Neural progenitor cell (in vitro differentiated cells): ENCODE measurements around the gene DIO3. TPM values are rescaled to one million over a fixed set of nuclear protein-coding genes. Genes with fewer than 3 reads are reported as not detected.
"Not testable (repeated sequence)": the region's sequence is repeated elsewhere in the genome, so short reads cannot be mapped to it uniquely, and the experiment has no call there.

ENCODE experiments used
- DNase-seq: peaks from one replicate; pipeline ENCODE4 v3.0.0-alpha.2; 2016; ENCODE audit warnings: low spot score
- H2AFZ ChIP-seq: fragments of 200-600 bp; sonication (generic); replicated peaks from 2 replicates; pipeline ENCODE4 v1.6.1; 2016; ENCODE audit warnings: antibody characterized with exemption
- H3F3A ChIP-seq: fragments of 200-600 bp; sonication (generic); 2 replicates; pipeline ENCODE4 v1.6.1; 2016; ENCODE audit warnings: antibody characterized with exemption, low read depth
- H3K27ac ChIP-seq: fragments of 200-600 bp; sonication (generic); 2 replicates; pipeline ENCODE4 v1.5.1; 2016; ENCODE audit warnings: mild to moderate bottlenecking
- H3K27me3 ChIP-seq: fragments of 200-600 bp; sonication (generic); 2 replicates; pipeline ENCODE4 v1.6.1; 2016; ENCODE audit warnings: mild to moderate bottlenecking, moderate library complexity
- H3K36me3 ChIP-seq: fragments of 200-600 bp; sonication (generic); 2 replicates; pipeline ENCODE4 v1.5.1; 2016
- H3K4me1 ChIP-seq: fragments of 200-600 bp; sonication (generic); 2 replicates; pipeline ENCODE4 v1.6.1; 2016; ENCODE audit warnings: mixed run types
- H3K4me2 ChIP-seq: fragments of 200-600 bp; sonication (generic); 2 replicates; pipeline ENCODE4 v1.6.1; 2016
- H3K4me3 ChIP-seq: fragments of 200-600 bp; sonication (generic); 2 replicates; pipeline ENCODE4 v1.5.1; 2016
- H3K79me2 ChIP-seq: fragments of 200-600 bp; sonication (generic); 2 replicates; pipeline ENCODE4 v1.6.1; 2016; ENCODE audit warnings: low read depth
- H3K9ac ChIP-seq: fragments of 200-600 bp; sonication (generic); 2 replicates; pipeline ENCODE4 v1.6.1; 2016
- H3K9me3 ChIP-seq: fragments of 200-600 bp; sonication (generic); 2 replicates; pipeline ENCODE4 v1.5.1; 2016; ENCODE audit warnings: low read depth
- H4K20me1 ChIP-seq: fragments of 200-600 bp; sonication (generic); 2 replicates; pipeline ENCODE4 v1.6.1; 2016; ENCODE audit warnings: low read depth
- H3K27ac Mint-ChIP-seq: 3 replicates; pipeline ENCODE4 v1.8.0; 2021; ENCODE audit warnings: mixed read lengths
- H3K27me3 Mint-ChIP-seq: 2 replicates; pipeline ENCODE4 v1.8.0; 2022; ENCODE audit warnings: low read depth, mild to moderate bottlenecking, inconsistent platforms, moderate library complexity, mixed read lengths; ENCODE audit not compliant: insufficient read depth
- H3K36me3 Mint-ChIP-seq: 3 replicates; pipeline ENCODE4 v1.8.0; 2021; ENCODE audit warnings: mixed read lengths
- H3K4me1 Mint-ChIP-seq: 3 replicates; pipeline ENCODE4 v1.8.0; 2021; ENCODE audit warnings: mixed read lengths
- H3K4me3 Mint-ChIP-seq: 3 replicates; pipeline ENCODE4 v1.8.0; 2021; ENCODE audit warnings: mild to moderate bottlenecking, moderate library complexity, mixed read lengths
- H3K9me3 Mint-ChIP-seq: 3 replicates; pipeline ENCODE4 v1.8.0; 2020; ENCODE audit warnings: mixed read lengths
- EZH2 ChIP-seq: fragments of 200-600 bp; sonication (generic); IDR thresholded peaks from 2 replicates; pipeline ENCODE4 v1.6.1; 2017; ENCODE audit warnings: antibody characterized with exemption, mild to moderate bottlenecking, moderate library complexity
- EZH2phosphoT487 ChIP-seq: fragments of 200-600 bp; sonication (generic); IDR thresholded peaks from 2 replicates; pipeline ENCODE4 v1.6.1; 2017; ENCODE audit warnings: antibody characterized with exemption
- total RNA-seq: library from RNA; depleted of rRNA; stranded (reverse); fragments of >200 nt; gene quantifications from 2 replicates; pipeline ENCODE4 v1.2.3, GENCODE V29; 2015; ENCODE audit warnings: low replicate concordance
- TF ChIP-seq, protein P1 (sequence below): fragments of 200-600 bp; sonication (generic); IDR thresholded peaks from 2 replicates; pipeline ENCODE4 v1.5.1; 2017; ENCODE audit warnings: antibody characterized with exemption, mild to moderate bottlenecking

Gene DIO3
- total RNA-seq, 1 donor from 2014 or later, result 0.90 TPM

DNA sequence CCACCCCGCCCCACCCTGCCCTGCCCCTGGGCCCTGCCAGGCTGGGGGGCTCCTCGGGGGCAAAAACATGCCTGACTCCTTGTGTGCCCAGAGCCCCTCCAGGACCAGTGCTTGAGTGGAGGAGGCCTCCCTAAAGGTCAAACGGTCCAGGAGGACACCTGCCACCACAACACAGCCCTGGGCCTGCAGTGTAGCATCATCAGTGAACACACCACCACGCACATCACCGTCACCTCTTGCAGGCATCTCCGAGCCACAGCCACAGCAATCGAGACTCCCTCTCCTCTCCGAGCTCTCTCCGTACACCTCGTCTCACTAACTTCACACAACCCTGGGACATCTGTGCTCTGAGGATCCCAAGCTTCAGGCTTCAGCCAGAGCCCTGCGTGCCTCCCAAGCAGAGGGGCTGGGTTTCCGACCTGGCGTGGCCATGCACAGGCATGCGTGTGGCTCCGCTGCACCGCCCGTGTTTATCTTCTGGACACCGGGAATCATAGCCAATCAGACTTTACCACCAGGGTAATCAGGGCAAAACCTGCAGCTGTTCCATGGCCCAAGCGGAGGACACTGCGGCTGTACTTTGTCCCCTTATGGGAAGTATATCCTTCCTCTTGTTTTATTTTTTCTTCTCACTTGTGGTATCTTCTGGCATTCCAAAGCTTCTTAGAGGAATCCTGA lies 6.2 kb upstream of the DIO3 start:
- peaks cover 19% of the 10 kb centered on the region for H4K20me1 ChIP-seq
- peaks cover 6% of the 10 kb centered on the region for H3K4me1 Mint-ChIP-seq
- H3K36me3 ChIP-seq, result no peaks in the 10 kb centered on the region
- no peak overlapping the region for H2AFZ ChIP-seq
- no peaks in the 10 kb centered on the region for H3K79me2 ChIP-seq
- H3K4me2 ChIP-seq, result no peak overlapping the region
- peak overlapping the region; percentile 52 for H3K27ac Mint-ChIP-seq
- no peaks in the 10 kb centered on the region for H3K9me3 Mint-ChIP-seq
- no peak for TF ChIP-seq EZH2phosphoT487
- no peak overlapping the region for H3K27ac ChIP-seq
- H3K4me1 ChIP-seq, result no peaks in the 10 kb centered on the region
- no peak overlapping the region for H3K4me3 ChIP-seq
- H3K36me3 Mint-ChIP-seq, result no peaks in the 10 kb centered on the region
- H3K9ac ChIP-seq, result no peak overlapping the region
- no peaks in the 10 kb centered on the region for H3K9me3 ChIP-seq
- no peak for DNase-seq
- no peaks in the 10 kb centered on the region for H3F3A ChIP-seq
- no peak overlapping the region for H3K4me3 Mint-ChIP-seq
- peaks cover 63% of the 10 kb centered on the region for H3K27me3 ChIP-seq
- peaks cover 32% of the 10 kb centered on the region for H3K27me3 Mint-ChIP-seq

DNA sequence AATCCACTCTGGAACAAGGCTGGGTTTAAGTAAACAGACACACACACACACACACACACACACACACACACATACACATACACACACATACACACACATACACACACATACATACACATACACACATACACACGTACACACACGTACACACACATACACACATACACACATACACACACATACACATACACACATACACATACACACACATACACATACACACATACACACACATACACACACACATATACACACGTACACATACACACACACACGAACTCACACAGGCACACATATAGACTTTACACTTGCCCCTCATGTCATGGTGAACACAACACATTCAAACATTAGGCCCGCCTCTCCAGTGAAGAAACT lies 5.6 kb upstream of the DIO3 start:
- not testable (repeated sequence) for H3K4me1 Mint-ChIP-seq, H3K4me3 Mint-ChIP-seq, H2AFZ ChIP-seq, H3K36me3 ChIP-seq, H3K4me1 ChIP-seq, DNase-seq, H3F3A ChIP-seq, H3K9me3 Mint-ChIP-seq, H3K36me3 Mint-ChIP-seq, H3K27ac ChIP-seq, H3K9me3 ChIP-seq, H3K9ac ChIP-seq, H3K4me2 ChIP-seq, H3K79me2 ChIP-seq, H3K4me3 ChIP-seq
- Histone ChIP-seq H4K20me1 (peaks cover 19% of the 10 kb centered on the region), H3K27me3 (peaks cover 67% of the 10 kb centered on the region)
- peak overlapping the region; percentile 52 for H3K27ac Mint-ChIP-seq
- H3K27me3 Mint-ChIP-seq, result peaks cover 28% of the 10 kb centered on the region

DNA sequence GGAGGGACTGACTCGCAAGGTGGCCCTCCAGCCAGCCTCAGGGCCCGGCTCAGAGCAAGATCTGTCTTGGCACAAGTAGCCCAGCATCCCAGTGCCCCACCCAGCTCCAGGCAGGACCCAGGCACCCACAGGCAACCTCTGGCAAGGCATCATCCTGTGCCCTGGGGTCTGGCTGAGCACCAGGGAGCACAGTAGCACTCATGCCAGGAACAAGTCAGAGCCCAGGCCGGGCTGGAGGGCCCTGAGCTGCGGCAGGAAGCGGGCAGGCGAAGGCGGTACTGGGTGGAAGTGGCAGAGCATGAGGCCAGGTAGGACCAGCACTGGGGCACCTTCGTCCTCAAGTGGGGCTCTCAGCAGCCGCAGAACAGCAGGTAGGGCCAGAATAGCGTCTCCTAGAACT lies 5.2 kb upstream of the DIO3 start:
- H3K4me1 ChIP-seq, result no peaks in the 10 kb centered on the region
- peaks cover 28% of the 10 kb centered on the region for H3K27me3 Mint-ChIP-seq
- no peaks in the 10 kb centered on the region for H3K36me3 Mint-ChIP-seq
- H3K9ac ChIP-seq, result no peak overlapping the region
- H3K9me3 ChIP-seq, result no peaks in the 10 kb centered on the region
- H3K27ac ChIP-seq, result no peak overlapping the region
- H2AFZ ChIP-seq, result no peak overlapping the region
- H4K20me1 ChIP-seq, result peaks cover 19% of the 10 kb centered on the region
- H3K79me2 ChIP-seq, result no peaks in the 10 kb centered on the region
- no peak overlapping the region for H3K4me3 ChIP-seq
- H3F3A ChIP-seq, result no peaks in the 10 kb centered on the region
- peaks cover 6% of the 10 kb centered on the region for H3K4me1 Mint-ChIP-seq
- no peak overlapping the region for H3K27ac Mint-ChIP-seq
- no peak overlapping the region for H3K4me2 ChIP-seq
- no peak for TF ChIP-seq EZH2
- no peak for TF ChIP-seq EZH2phosphoT487
- TF ChIP-seq, protein P1, sequence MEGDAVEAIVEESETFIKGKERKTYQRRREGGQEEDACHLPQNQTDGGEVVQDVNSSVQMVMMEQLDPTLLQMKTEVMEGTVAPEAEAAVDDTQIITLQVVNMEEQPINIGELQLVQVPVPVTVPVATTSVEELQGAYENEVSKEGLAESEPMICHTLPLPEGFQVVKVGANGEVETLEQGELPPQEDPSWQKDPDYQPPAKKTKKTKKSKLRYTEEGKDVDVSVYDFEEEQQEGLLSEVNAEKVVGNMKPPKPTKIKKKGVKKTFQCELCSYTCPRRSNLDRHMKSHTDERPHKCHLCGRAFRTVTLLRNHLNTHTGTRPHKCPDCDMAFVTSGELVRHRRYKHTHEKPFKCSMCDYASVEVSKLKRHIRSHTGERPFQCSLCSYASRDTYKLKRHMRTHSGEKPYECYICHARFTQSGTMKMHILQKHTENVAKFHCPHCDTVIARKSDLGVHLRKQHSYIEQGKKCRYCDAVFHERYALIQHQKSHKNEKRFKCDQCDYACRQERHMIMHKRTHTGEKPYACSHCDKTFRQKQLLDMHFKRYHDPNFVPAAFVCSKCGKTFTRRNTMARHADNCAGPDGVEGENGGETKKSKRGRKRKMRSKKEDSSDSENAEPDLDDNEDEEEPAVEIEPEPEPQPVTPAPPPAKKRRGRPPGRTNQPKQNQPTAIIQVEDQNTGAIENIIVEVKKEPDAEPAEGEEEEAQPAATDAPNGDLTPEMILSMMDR, result no peak
- H3K4me3 Mint-ChIP-seq, result no peak overlapping the region
- H3K9me3 Mint-ChIP-seq, result no peaks in the 10 kb centered on the region
- H3K27me3 ChIP-seq, result peaks cover 70% of the 10 kb centered on the region
- H3K36me3 ChIP-seq, result no peaks in the 10 kb centered on the region
- DNase-seq, result no peak

DNA sequence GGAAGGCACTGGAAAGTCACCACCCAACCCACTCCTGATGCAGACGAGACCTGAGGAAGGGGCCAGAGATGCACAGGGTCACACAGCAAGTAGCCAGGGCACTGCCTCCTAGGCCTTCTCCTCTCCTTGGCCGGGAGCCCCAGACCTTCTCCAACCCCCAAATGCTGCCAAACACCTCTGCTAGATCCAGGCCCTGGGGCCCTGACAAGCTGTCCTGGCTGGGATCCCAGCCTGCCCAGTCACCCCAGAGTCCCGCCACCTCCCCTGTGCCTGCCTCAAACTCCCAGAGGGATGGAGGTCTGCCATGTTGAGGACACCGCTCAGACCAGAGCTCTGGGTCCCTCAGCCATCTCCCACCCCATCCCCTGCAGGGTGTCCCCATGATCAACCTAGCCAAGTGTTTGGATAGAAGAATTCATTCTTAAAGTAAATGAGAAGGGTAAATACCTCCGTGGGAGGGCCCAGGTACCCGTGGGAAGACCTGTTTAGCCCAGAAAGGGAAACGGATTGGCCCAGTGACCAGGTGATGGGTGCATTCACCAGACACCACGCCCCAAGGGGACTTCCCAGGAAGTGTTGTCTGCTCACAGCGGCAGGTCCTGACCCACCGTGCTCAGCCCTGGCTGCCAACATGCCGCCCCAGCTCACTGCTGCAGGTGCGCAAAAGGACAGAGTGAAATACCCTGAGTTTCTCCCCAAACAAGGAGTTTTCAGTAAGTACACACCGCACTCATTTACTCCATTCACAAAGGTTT lies 4.6 kb upstream of the DIO3 start:
- Histone ChIP-seq H3K4me2 (no peak overlapping the region), H4K20me1 (peaks cover 20% of the 10 kb centered on the region), H3K36me3 (no peaks in the 10 kb centered on the region), H3F3A (peaks cover 4% of the 10 kb centered on the region), H3K4me1 (no peaks in the 10 kb centered on the region), H3K79me2 (no peaks in the 10 kb centered on the region), H3K9me3 (no peaks in the 10 kb centered on the region), H3K4me3 (no peak overlapping the region), H3K27ac (no peak overlapping the region), H2AFZ (no peak overlapping the region), H3K27me3 (peaks cover 76% of the 10 kb centered on the region), H3K9ac (no peak overlapping the region)
- peaks cover 32% of the 10 kb centered on the region for H3K27me3 Mint-ChIP-seq
- peaks cover 6% of the 10 kb centered on the region for H3K4me1 Mint-ChIP-seq
- no peak overlapping the region for H3K4me3 Mint-ChIP-seq
- H3K36me3 Mint-ChIP-seq, result no peaks in the 10 kb centered on the region
- no peak overlapping the region for H3K27ac Mint-ChIP-seq
- H3K9me3 Mint-ChIP-seq, result peaks cover under 1% of the 10 kb centered on the region
- DNase-seq, result no peak
- TF ChIP-seq EZH2phosphoT487 (no peak), EZH2 (no peak)
- TF ChIP-seq, protein P1, result no peak
